ENCODE results near the gene DNAJA1.

DNA sequence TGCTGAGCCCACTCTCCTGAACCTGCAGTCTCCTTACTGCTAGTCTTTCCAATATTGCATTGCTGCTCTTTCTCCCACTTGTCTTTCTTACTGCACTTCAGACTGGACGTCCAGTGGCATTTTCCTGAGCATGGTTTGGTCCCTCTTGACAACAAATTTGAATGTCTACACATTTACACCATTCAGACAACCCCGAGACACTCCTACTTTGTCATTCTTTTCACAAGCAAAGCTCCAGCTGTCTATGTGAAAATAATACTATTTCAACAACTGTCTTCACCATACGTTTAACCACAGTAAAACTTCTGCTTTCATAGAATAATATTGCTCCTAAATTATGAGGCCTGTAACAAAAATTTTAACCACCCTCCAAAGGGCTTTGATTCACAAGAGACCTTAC is 13.2 kb upstream of the DNAJA1 start:
- TF ChIP-seq, protein P1, sequence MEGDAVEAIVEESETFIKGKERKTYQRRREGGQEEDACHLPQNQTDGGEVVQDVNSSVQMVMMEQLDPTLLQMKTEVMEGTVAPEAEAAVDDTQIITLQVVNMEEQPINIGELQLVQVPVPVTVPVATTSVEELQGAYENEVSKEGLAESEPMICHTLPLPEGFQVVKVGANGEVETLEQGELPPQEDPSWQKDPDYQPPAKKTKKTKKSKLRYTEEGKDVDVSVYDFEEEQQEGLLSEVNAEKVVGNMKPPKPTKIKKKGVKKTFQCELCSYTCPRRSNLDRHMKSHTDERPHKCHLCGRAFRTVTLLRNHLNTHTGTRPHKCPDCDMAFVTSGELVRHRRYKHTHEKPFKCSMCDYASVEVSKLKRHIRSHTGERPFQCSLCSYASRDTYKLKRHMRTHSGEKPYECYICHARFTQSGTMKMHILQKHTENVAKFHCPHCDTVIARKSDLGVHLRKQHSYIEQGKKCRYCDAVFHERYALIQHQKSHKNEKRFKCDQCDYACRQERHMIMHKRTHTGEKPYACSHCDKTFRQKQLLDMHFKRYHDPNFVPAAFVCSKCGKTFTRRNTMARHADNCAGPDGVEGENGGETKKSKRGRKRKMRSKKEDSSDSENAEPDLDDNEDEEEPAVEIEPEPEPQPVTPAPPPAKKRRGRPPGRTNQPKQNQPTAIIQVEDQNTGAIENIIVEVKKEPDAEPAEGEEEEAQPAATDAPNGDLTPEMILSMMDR (IDR thresholded peaks at IDR 0.05; ENCODE audit: low read length): no peak
- no peak for TF ChIP-seq EZH2 (IDR thresholded peaks at IDR 0.05; ENCODE audit: borderline replicate concordance, low read length)
